ENCODE data around the gene TRIM71. TPM values are rescaled to one million over a fixed set of nuclear protein-coding genes. Genes with fewer than 3 reads are reported as not detected.
"Not testable (repeated sequence)": the region's sequence is repeated elsewhere in the genome, so short reads cannot be mapped to it uniquely, and the experiment has no call there.

TRIM71 gene
- total and polyA plus RNA-seq, 2 experiments from 2014 or later: 3.3 to 21.8 TPM

DNA sequence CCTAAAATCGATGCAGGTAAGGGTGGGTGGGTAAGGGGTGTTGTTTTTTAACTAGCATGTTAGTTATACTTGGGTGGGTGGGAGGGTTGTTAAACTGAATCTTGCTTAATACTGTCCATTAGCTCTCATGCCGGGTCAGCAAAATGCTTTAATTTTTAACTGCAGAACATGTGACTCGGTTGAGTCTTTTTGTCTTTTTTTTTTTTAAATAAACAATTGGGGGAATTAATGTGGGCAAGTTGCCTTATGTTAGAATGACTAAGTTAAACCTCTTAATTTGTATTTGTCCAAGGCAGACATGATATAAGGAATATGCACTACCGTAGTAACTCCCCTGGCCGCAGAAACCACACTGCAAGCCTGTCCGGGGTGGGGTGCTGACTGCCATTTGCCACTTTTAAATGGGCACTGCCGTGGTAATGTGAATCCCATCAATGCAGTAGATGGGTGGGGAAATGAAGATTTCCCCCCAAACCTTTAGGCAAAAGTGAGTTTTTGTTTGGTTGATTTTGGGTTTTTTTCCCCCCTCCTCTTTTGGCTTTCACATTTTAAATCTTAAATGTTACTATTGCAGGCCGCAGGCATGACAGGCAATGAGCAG, 79.3 kb downstream of the TRIM71 start:
- no peak for DNase-seq (ENCODE audit: low read depth in 1 of 2, low spot score in 1 of 2)
- Histone ChIP-seq H3K9me3 (ENCODE audit: low read depth) (no peaks in the 10 kb centered on the region), H3K27ac (no peak overlapping the region), H3K27me3 (no peaks in the 10 kb centered on the region), H3K4me1 (ENCODE audit: low read depth) (peaks cover 6% of the 10 kb centered on the region), H3K4me3 (no peak overlapping the region), H3K36me3 (peaks cover 3% of the 10 kb centered on the region)
- TF ChIP-seq CTCF (IDR thresholded peaks at IDR 0.05; ENCODE audit: low read depth, low read length): no peak

DNA sequence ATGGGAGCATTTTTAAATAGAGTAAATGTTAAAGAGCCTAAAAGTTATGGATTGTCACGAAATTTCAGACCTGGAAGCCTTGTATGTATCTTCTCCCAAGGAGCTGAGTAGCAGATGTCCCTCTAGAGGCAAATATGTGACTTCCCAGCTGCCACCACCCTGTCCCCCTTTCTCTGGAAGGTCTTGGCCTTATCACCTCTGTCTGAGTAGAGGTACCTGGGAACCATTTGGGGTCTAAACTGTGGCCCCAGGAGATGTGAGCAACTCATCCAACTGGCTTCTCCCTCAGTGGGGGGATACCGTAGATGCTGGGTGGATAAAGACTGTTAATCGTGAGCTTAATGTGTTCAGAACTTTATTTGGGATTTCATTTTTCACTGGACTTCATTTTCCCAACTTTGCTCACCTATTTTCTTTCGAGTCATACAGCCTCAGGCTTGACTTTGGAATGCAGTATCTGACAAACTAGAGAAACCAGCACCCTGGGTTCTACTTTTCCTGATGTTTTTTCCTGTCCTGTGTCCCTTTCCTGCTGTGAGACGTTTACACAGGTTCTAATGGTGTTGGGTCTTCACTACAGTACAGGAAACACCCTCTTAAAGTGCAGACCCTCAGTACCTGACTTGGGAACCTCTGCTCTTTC, 80.3 kb downstream of the TRIM71 start:
- TF ChIP-seq CTCF (IDR thresholded peaks at IDR 0.05; ENCODE audit: low read depth, low read length): no peak
- Histone ChIP-seq H3K4me3 (no peak overlapping the region), H3K27ac (no peak overlapping the region), H3K36me3 (no peaks in the 10 kb centered on the region), H3K27me3 (no peaks in the 10 kb centered on the region), H3K9me3 (ENCODE audit: low read depth) (no peaks in the 10 kb centered on the region), H3K4me1 (ENCODE audit: low read depth) (peaks cover 6% of the 10 kb centered on the region)
- DNase-seq (ENCODE audit: low read depth in 1 of 2, low spot score in 1 of 2): no peak

GRCh38 chr3:32899265-32899664, 81.5 kb downstream of the TRIM71 start:
- Histone ChIP-seq H3K36me3 (no peaks in the 10 kb centered on the region), H3K27me3 (no peaks in the 10 kb centered on the region), H3K27ac (no peak overlapping the region), H3K4me3 (no peak overlapping the region), H3K4me1 (ENCODE audit: low read depth) (peaks cover 6% of the 10 kb centered on the region), H3K9me3 (ENCODE audit: low read depth) (no peaks in the 10 kb centered on the region)
- no peak for DNase-seq (ENCODE audit: low read depth in 1 of 2, low spot score in 1 of 2)
- no peak for TF ChIP-seq CTCF (IDR thresholded peaks at IDR 0.05; ENCODE audit: low read depth, low read length)

- TF ChIP-seq CTCF (IDR thresholded peaks at IDR 0.05; ENCODE audit: low read depth, low read length): no peak
- no peaks in the 10 kb centered on the region for H3K36me3 ChIP-seq
Observed at GRCh38 chr3:32901005-32901932, 83.5 kb downstream of the TRIM71 start.

GRCh38 chr3:32902887-32903371, 85.1 kb downstream of the TRIM71 start:
- not testable (repeated sequence) for H3K27me3 ChIP-seq; H3K4me3 ChIP-seq; H3K4me1 ChIP-seq (ENCODE audit: low read depth); H3K27ac ChIP-seq; H3K9me3 ChIP-seq (ENCODE audit: low read depth); H3K36me3 ChIP-seq
- DNase-seq (ENCODE audit: low read depth in 1 of 2, low spot score in 1 of 2): peak in 1 of 2 donors; percentile 5
- TF ChIP-seq CTCF (IDR thresholded peaks at IDR 0.05; ENCODE audit: low read depth, low read length): peak; percentile 8

More at GRCh38 chr3:32901005-32901932, 83.5 kb downstream of the TRIM71 start:
- H3K9me3 ChIP-seq (ENCODE audit: low read depth): no peaks in the 10 kb centered on the region
- no peak overlapping the region for H3K4me3 ChIP-seq
- DNase-seq (ENCODE audit: low read depth in 1 of 2, low spot score in 1 of 2): no peak
- H3K27me3 ChIP-seq: no peaks in the 10 kb centered on the region
- peaks cover 5% of the 10 kb centered on the region for H3K4me1 ChIP-seq (ENCODE audit: low read depth)
- H3K27ac ChIP-seq: no peak overlapping the region

Measured in cardiac muscle cell (in vitro differentiated cells and primary cell).